ENCODE data around the gene AHSP. TPM values are rescaled to one million over a fixed set of nuclear protein-coding genes. Genes with fewer than 3 reads are reported as not detected.
"Not testable (repeated sequence)": the region's sequence is repeated elsewhere in the genome, so short reads cannot be mapped to it uniquely, and the experiment has no call there.

AHSP gene
- not detected for total RNA-seq
- polyA plus RNA-seq: not detected
- long read RNA-seq, donor 1: 0 reads
- long read RNA-seq, donor 2: 0 reads
- long read RNA-seq, donor 3: 0 reads
- long read RNA-seq, donor 4: 0 reads

GRCh38 chr16:31527734-31528274 lies at the start of gene AHSP:
AHSP (plus strand) TSS chr16:31527900; CDS start chr16:31528140, 240 bp downstream.
- no peak for ATAC-seq

DNA sequence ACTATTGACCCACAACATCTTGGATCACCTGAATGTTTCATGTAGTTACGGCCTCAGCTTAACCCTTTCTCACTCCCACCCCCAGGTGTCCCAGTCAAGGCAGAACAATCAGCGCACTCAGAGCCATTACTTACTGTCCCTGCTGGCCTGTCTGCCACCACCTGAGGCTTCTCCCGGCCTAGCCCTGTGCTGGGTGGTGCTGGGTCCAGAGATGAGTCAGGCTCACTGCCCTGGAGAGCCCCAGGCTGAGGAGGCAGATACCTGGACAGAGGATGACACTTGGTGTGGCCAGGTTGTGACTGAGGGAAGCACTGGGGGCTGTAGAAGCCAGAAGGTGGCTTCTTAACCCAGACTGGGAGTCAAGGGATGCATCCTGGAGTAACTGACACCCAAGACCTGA lies 48.7 kb upstream of the AHSP start:
- no peaks in the 10 kb centered on the region for H3K4me1 ChIP-seq (ENCODE audit: control insufficient read depth, insufficient read depth, low read length)
- ATAC-seq (no peak), DNase-seq (peak in 1 of 3 donors; percentile 14)
- WGBS: 86% methylated on average over 3 of the region's 3 CpGs
- H3K27ac ChIP-seq (ENCODE audit: low read length): no peak overlapping the region
- no peaks in the 10 kb centered on the region for H3K9me3 ChIP-seq (ENCODE audit: control insufficient read depth, low read length)
- H3K27me3 ChIP-seq (ENCODE audit: control insufficient read depth, insufficient read depth): no peaks in the 10 kb centered on the region
- intact Hi-C loops (cut with DNase I): loop anchor here in 1 of 4 donors (10.0 kb wide), 1 partner anchor 216 kb away; no protein-coding TSS in a partner anchor
- no peak overlapping the region for H3K4me3 ChIP-seq (ENCODE audit: low read length)

More at GRCh38 chr16:31527734-31528274, at the start of gene AHSP:
- 49% methylated on average over 6 of the region's 6 CpGs for WGBS
- Histone ChIP-seq H3K4me1 (ENCODE audit: control insufficient read depth, insufficient read depth, low read length) (no peaks in the 10 kb centered on the region), H3K4me3 (ENCODE audit: low read length) (peak within 1 kb of the TSS; percentile 73), H3K27me3 (ENCODE audit: control insufficient read depth, insufficient read depth) (no peaks in the 10 kb centered on the region), H3K9me3 (ENCODE audit: control insufficient read depth, low read length) (no peaks in the 10 kb centered on the region), H3K27ac (ENCODE audit: low read length) (no peak within 1 kb of the TSS)
- intact Hi-C loops (cut with DNase I): no loop called here
- no peak for DNase-seq

DNA sequence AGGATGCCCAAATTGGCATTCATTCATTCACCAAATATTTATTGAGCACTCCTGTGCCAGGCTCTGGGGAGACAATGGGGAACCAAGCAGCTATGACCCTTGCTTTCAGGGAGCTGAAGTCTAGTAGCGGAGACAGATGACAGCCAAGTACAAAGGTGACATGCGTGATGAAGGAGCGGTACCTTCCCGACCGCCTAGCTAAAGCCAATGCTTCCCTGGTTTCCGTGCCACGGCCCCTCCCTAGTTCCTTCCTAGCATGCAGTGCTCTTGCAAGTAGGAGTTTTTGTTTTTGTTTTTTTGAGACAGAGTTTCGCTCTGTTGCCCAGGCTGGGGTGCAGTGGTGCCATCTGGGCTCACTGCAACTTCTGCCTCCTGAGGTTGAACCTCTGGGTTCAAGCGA lies 47.9 kb upstream of the AHSP start:
- intact Hi-C loops (cut with DNase I): loop anchor here in 1 of 4 donors (10.0 kb wide), 1 partner anchor 215 kb away; no protein-coding TSS in a partner anchor
- WGBS: 74% methylated on average over 9 of the region's 9 CpGs

GRCh38 chr16:31480851-31481536 lies 46.7 kb upstream of the AHSP start:
- Histone ChIP-seq H3K9me3 (ENCODE audit: control insufficient read depth, low read length) (no peaks in the 10 kb centered on the region), H3K4me3 (ENCODE audit: low read length) (no peak overlapping the region), H3K4me1 (ENCODE audit: control insufficient read depth, insufficient read depth, low read length) (no peaks in the 10 kb centered on the region), H3K27me3 (ENCODE audit: control insufficient read depth, insufficient read depth) (no peaks in the 10 kb centered on the region), H3K27ac (ENCODE audit: low read length) (no peak overlapping the region)
- intact Hi-C loops (cut with DNase I): no loop called here
- ATAC-seq (peak in 1 of 2 donors; percentile 34), DNase-seq (peak; percentile 63 to 84 (median 79))
- WGBS: 19% methylated on average over 7 of the region's 7 CpGs

More for the DNA sequence above, 47.9 kb upstream of the AHSP start:
- ATAC-seq (no peak), DNase-seq (peak in 1 of 3 donors; percentile 36)
- Histone ChIP-seq H3K27me3 (ENCODE audit: control insufficient read depth, insufficient read depth) (no peaks in the 10 kb centered on the region), H3K9me3 (ENCODE audit: control insufficient read depth, low read length) (no peaks in the 10 kb centered on the region), H3K4me1 (ENCODE audit: control insufficient read depth, insufficient read depth, low read length) (no peaks in the 10 kb centered on the region), H3K27ac (ENCODE audit: low read length) (no peak overlapping the region), H3K4me3 (ENCODE audit: low read length) (no peak overlapping the region)

- intact Hi-C loops (cut with DNase I): no loop called here
- WGBS: 87% methylated on average over 4 of the region's 4 CpGs
- no peak for DNase-seq
Measured at GRCh38 chr16:31483081-31483480, 44.6 kb upstream of the AHSP start, which contains the start of gene SLC5A2. SLC5A2 (plus strand) TSS chr16:31483123; CDS start chr16:31483137, 14 bp downstream.

GRCh38 chr16:31484048-31484447 lies 43.7 kb upstream of the AHSP start:
- H3K27ac ChIP-seq (ENCODE audit: low read length); H3K27me3 ChIP-seq (ENCODE audit: control insufficient read depth, insufficient read depth); H3K9me3 ChIP-seq (ENCODE audit: control insufficient read depth, low read length); H3K4me3 ChIP-seq (ENCODE audit: low read length); intact Hi-C loops (cut with DNase I); H3K4me1 ChIP-seq (ENCODE audit: control insufficient read depth, insufficient read depth, low read length); ATAC-seq: not testable (repeated sequence)
- DNase-seq: peak in 1 of 3 donors; percentile 17
- WGBS: 95% methylated on average over 4 of the region's 4 CpGs

More at GRCh38 chr16:31483081-31483480, 44.6 kb upstream of the AHSP start, which contains the start of gene SLC5A2:
- Histone ChIP-seq H3K27me3 (ENCODE audit: control insufficient read depth, insufficient read depth) (no peaks in the 10 kb centered on the region), H3K9me3 (ENCODE audit: control insufficient read depth, low read length) (no peaks in the 10 kb centered on the region), H3K4me1 (ENCODE audit: control insufficient read depth, insufficient read depth, low read length) (no peaks in the 10 kb centered on the region), H3K4me3 (ENCODE audit: low read length) (no peak within 1 kb of the TSS), H3K27ac (ENCODE audit: low read length) (no peak within 1 kb of the TSS)
- ATAC-seq: no peak

DNA sequence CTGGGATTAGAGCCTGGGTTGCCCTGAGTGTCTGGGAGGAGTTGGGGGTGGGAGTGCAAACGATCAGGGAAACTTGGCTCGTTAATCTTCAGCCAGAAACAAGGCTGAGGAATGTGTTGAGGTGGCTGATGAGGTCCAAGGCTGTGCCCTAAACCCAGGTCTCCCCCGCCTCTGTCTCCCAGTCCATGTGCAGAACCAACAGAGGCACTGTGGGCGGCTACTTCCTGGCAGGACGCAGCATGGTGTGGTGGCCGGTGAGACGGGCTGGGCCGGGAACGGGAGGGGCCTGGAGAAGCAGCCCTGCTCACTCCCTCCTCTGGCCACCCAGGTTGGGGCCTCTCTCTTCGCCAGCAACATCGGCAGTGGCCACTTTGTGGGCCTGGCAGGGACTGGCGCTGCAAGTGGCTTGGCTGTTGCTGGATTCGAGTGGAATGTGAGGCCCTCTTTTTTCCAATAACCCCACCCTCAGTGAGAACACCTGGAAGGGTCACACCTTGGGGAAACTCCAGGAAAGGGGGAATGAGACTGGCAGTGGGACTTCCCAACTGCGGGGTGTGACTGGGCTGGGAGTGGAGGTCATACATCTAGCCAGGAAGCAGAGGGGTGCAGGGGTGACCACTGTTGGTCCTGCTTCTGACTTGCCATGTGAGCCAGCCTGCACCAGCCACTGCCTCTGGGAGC lies 43.1 kb upstream of the AHSP start:
- intact Hi-C loops (cut with DNase I): no loop called here
- H3K4me1 ChIP-seq (ENCODE audit: control insufficient read depth, insufficient read depth, low read length): no peaks in the 10 kb centered on the region
- no peak overlapping the region for H3K27ac ChIP-seq (ENCODE audit: low read length)
- H3K9me3 ChIP-seq (ENCODE audit: control insufficient read depth, low read length): no peaks in the 10 kb centered on the region
- H3K4me3 ChIP-seq (ENCODE audit: low read length): no peak overlapping the region
- H3K27me3 ChIP-seq (ENCODE audit: control insufficient read depth, insufficient read depth): no peaks in the 10 kb centered on the region
- WGBS: 46% methylated on average over 14 of the region's 14 CpGs
- ATAC-seq: no peak
- peak in 2 of 3 donors; percentile 39 to 46 for DNase-seq

GRCh38 chr16:31485571-31485970 lies 42.1 kb upstream of the AHSP start:
- no peaks in the 10 kb centered on the region for H3K27me3 ChIP-seq (ENCODE audit: control insufficient read depth, insufficient read depth)
- H3K4me1 ChIP-seq (ENCODE audit: control insufficient read depth, insufficient read depth, low read length): no peaks in the 10 kb centered on the region
- ATAC-seq (no peak), DNase-seq (peak in 1 of 3 donors; percentile 18)
- H3K27ac ChIP-seq (ENCODE audit: low read length): no peak overlapping the region
- intact Hi-C loops (cut with DNase I): no loop called here
- H3K9me3 ChIP-seq (ENCODE audit: control insufficient read depth, low read length): no peaks in the 10 kb centered on the region
- no peak overlapping the region for H3K4me3 ChIP-seq (ENCODE audit: low read length)
- 91% methylated on average over 17 of the region's 17 CpGs for WGBS

DNA sequence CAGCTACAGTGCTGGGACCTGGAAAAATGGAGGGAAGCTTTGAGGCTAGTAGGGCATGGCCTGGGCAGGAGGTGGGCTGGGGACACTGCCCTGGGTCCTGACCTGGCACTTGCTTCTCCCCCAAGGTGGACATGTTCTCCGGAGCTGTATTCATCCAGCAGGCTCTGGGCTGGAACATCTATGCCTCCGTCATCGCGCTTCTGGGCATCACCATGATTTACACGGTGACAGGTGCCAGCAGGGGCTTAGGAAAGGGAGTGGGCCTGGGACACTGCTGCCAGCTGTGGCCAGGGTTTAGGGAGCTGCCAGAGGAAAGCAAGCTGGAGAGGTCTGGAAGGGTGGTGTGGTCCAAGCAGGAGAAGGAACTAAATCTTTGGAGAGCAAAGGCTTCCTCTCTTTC lies 41.7 kb upstream of the AHSP start:
- 96% methylated on average over 5 of the region's 5 CpGs for WGBS
- no peak for ATAC-seq
- DNase-seq: peak in 1 of 3 donors; percentile 21
- H3K4me1 ChIP-seq (ENCODE audit: control insufficient read depth, insufficient read depth, low read length): no peaks in the 10 kb centered on the region
- intact Hi-C loops (cut with DNase I): no loop called here
- no peaks in the 10 kb centered on the region for H3K27me3 ChIP-seq (ENCODE audit: control insufficient read depth, insufficient read depth)
- no peaks in the 10 kb centered on the region for H3K9me3 ChIP-seq (ENCODE audit: control insufficient read depth, low read length)
- H3K4me3 ChIP-seq (ENCODE audit: low read length): no peak overlapping the region
- H3K27ac ChIP-seq (ENCODE audit: low read length): no peak overlapping the region

DNA sequence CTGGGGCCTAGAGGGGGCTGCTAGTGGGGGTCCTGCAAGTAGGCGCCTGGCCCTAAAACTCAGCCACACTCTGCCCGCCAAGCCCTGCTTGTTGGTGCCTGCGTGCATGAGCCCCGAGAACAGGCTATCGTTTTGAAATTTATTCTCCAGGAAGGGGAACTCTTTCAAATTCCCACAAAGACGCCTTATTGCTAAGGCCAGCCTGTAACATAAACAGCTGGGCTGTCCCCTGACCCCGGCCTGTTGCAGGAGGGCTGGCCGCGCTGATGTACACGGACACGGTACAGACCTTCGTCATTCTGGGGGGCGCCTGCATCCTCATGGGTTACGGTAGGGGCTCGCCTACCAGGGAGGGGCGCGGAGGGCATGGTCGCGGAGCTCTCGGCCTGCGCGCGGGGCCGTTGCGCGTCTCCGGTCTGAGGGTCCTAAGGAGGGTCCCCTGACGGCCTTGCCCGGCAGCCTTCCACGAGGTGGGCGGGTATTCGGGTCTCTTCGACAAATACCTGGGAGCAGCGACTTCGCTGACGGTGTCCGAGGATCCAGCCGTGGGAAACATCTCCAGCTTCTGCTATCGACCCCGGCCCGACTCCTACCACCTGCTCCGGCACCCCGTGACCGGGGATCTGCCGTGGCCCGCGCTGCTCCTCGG lies 40.5 kb upstream of the AHSP start:
- H3K4me3 ChIP-seq (ENCODE audit: low read length): peak overlapping the region; percentile 57
- 10% methylated on average over 48 of the region's 48 CpGs for WGBS
- H3K27me3 ChIP-seq (ENCODE audit: control insufficient read depth, insufficient read depth): no peaks in the 10 kb centered on the region
- DNase-seq (peak in 1 of 3 donors; percentile 30), ATAC-seq (peak in 1 of 2 donors; percentile 1)
- no peaks in the 10 kb centered on the region for H3K9me3 ChIP-seq (ENCODE audit: control insufficient read depth, low read length)
- no peaks in the 10 kb centered on the region for H3K4me1 ChIP-seq (ENCODE audit: control insufficient read depth, insufficient read depth, low read length)
- H3K27ac ChIP-seq (ENCODE audit: low read length): no peak overlapping the region
- intact Hi-C loops (cut with DNase I): no loop called here
